Breast epithelium (tissue), 3 donors: ENCODE measurements around the gene RGS3.

Experiments used
- POLR2A ChIP-seq: fragments of 450-650 bp; IDR thresholded peaks from one replicate; pipeline ENCODE4 v1.6.1; 2016; ENCODE audit warnings: antibody characterized with exemption, mild to moderate bottlenecking, moderate library complexity
- POLR2AphosphoS5 ChIP-seq, 3 donors: sonication (generic); formaldehyde crosslinking; IDR thresholded peaks; one replicate each; pipeline ENCODE4 v1.6.1; 2017; ENCODE audit warnings: antibody characterized with exemption in 3 of 3
- TF ChIP-seq, protein P1 (sequence below), 3 donors: fragments of 450-650 bp; IDR thresholded peaks; one replicate each; pipeline ENCODE4 v1.5.1; 2016 to 2017; ENCODE audit warnings: antibody characterized with exemption in 3 of 3, mild to moderate bottlenecking in 3 of 3, moderate library complexity in 3 of 3

DNA sequence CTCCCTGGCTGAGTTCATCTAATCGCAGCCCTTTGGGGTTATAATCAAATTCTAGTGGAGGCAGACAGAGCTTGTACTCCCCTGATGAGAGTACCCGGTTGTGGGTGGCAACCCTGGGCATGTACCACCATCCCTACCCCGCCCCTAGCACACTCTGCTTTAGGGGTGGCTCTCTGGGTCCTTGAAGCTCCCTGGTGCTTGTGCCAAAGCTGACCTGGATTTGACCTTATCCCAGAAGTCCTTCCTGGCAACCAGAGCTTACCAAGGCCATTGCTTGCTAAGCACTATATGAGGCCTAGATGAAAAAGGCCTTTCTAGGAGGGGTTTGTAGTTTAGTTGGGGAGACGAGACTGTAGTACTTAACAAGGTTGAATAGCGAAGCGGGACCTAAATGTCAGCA, 72.2 kb downstream of the RGS3 start:
- no peak for TF ChIP-seq POLR2AphosphoS5 (IDR thresholded peaks at IDR 0.05)
- TF ChIP-seq, protein P1, sequence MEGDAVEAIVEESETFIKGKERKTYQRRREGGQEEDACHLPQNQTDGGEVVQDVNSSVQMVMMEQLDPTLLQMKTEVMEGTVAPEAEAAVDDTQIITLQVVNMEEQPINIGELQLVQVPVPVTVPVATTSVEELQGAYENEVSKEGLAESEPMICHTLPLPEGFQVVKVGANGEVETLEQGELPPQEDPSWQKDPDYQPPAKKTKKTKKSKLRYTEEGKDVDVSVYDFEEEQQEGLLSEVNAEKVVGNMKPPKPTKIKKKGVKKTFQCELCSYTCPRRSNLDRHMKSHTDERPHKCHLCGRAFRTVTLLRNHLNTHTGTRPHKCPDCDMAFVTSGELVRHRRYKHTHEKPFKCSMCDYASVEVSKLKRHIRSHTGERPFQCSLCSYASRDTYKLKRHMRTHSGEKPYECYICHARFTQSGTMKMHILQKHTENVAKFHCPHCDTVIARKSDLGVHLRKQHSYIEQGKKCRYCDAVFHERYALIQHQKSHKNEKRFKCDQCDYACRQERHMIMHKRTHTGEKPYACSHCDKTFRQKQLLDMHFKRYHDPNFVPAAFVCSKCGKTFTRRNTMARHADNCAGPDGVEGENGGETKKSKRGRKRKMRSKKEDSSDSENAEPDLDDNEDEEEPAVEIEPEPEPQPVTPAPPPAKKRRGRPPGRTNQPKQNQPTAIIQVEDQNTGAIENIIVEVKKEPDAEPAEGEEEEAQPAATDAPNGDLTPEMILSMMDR (IDR thresholded peaks at IDR 0.05): no peak
- no peak for TF ChIP-seq POLR2A
